GM18511 (cell line): ENCODE data around the gene GZF1.
A peak's percentile ranks its signal among the peaks of the same experiment; 100 is the strongest.

Source experiments
- ATAC-seq: cut with Tn5 transposase; IDR thresholded peaks from one replicate; pipeline ENCODE4 v1.9.1; 2021; ENCODE audit warnings: mild to moderate bottlenecking, moderate library complexity; ENCODE audit not compliant: unreplicated experiment

Gene GZF1

DNA sequence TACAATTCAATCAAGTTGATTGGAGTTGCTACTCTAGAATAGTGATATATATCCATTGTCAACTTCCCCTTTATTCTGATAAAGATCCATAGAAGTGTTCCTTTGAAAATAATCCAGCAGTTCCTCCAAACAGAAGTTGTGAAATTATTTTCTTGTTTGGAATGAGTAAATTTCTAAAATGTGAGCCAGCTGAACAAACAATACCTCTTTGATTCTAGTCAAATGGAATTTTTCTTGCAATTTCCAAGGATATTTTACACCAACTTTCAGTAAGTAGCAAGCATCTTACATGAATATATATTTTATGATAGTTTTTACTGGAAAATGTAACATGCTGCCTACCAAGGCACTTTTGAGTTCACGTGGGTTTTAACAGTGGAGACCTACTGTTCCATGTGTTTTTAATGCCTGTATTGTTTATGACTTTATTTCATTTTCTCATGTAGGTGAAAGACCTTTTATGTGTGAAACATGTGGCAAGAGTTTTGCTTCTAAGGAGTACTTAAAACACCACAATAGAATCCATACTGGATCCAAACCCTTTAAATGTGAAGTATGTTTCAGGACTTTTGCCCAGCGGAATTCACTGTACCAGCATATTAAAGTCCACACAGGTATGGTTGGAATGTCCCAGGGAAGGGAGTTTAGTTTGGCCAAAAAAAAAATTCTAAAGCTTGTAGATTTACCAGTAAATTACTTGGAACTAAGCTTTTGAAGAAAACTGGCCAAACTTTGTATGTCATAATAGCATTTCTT, 6.5 kb downstream of the GZF1 start:
- no peak for ATAC-seq

DNA sequence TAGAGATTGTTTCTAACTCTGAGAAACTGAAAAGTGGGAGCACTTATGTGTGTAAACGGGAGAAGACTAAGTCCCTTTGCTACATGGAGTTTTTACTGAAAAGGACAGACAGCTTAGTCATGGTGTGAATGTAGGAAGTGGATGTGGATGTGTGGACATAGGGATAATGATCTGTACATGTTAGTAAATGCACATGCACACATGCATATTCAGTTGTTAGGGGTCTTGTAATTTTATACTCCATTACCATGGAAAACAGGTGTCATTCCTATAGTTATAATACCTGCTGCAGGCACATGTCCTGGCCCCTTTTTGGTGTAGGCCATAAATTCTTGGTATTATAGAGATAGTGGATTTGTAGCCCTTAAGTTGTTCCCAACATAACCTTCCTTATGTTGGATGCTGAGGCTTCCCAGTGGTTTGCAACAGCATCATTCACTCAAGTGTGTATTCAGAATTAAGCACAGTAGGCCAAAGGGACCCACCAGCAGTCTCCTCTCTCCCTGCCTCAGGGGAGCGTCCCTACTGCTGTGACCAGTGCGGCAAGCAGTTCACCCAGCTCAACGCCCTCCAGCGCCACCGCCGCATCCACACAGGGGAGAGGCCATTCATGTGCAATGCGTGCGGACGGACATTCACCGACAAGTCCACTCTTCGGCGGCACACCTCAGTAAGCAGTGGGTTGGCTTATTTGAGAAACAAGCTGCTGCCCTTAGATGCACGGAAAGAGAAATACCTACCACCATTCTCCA, 7.3 kb downstream of the GZF1 start:
- ATAC-seq, result no peak

DNA sequence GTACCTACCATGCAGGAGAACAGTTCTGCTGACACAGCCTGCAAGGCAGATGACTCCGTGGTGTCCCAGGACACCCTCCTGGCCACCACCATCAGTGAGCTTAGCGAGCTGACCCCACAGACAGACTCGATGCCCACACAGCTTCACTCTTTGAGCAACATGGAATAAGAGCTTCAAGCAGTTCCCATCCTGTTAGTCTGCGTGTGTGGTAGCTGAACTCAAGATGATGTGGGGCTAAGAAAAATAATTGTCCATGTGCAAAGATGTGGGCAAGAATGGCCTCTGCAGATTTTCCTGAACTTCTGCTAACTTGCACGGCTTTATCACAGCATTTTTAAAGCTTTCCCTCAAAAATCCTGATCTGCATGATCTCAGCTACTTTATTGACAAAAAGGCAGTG, 8.3 kb downstream of the GZF1 start:
- no peak for ATAC-seq

DNA sequence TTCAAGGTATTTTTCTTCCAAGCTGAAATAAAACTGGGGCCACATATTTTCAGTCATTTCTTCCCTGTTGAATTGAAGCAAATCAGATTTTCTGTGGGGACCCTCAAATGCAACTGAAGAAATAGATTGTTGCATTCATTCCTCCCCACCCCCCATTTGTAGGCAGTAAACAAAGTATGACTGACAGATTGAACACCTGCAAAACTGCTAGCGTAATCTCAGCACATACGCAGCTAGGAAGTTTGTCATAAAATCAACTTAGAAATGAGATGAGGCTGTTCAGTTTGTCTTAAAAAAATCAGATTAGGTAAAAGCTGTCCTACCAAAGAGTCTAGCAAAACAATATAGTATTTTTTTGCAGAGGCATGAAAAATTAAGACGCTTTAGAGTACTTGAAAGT, 8.9 kb downstream of the GZF1 start:
- ATAC-seq, result no peak

DNA sequence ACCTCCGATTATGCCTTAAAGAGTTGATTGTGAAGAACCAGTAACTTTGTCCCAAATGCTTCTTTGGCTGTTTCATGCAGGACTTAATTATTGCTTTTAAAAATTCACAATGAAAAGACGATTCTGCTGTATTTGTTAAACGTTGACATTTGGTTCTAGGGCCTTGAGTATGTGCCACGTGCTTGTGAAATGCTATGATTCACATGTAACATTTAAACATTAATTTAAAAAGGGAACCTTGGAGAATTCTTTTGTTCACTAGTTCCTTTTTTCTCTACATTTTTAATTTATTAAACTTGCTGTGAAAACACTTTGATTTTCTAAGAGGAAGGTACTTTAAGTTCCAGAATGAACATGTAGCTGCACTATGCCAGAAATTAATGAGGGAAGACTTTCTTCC, 9.5 kb downstream of the GZF1 start:
- ATAC-seq, result no peak

DNA sequence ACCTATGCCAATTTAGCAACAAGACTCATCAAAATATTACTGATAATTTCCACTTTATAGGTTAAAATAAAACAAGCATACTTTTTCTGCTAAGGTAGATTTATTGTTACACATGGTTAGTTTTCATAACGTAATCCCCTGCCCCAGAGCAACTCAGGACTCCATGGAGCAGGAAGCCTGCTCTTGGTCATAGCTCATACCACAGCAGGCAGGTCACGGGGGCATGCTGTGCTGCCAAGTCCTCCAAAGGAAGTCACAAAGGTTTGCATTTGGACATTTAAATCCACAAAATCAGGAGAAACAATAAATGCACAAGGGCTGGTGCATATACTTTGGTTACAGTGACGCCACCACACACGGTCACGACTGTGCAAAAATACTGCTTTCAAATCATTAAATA, 12.5 kb downstream of the GZF1 start:
- ATAC-seq, result no peak

DNA sequence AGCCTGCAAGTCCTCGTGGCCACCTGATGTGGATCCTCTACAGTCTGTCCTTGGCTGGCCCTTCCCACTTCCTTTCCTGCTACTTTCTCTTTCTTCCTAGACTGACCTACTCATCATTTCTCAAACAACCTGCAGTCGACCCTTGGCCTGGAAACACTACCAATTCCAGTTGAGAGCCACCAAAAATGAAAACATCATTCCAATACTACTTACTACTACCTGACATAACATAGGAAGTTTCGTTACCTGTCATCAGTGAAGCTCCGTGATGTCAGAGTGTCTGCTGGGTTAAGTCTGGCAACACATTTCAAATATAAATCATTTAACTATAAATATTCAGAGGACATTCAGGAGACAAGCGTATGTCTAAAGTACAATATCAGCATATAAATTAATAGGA, 13.8 kb downstream of the GZF1 start:
- ATAC-seq, result no peak

DNA sequence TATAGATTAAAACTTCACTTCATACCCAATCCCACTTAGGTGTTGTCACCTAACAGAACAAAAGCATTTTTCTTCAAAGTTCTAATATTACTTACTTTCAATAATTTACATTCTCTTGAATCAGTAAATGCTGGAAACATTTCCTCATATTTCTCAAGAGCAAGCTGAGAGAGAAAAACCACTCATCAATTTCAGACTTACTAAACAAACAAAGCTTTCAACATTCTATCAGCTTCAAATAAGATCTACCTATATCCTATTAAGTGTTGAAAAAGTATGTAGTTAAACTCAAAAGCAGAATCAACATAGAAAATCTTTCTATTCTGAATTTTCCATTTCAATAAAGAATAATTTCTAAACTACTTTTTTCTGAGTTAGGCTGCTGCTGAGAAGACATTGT, 17.8 kb downstream of the GZF1 start:
- ATAC-seq, result no peak

DNA sequence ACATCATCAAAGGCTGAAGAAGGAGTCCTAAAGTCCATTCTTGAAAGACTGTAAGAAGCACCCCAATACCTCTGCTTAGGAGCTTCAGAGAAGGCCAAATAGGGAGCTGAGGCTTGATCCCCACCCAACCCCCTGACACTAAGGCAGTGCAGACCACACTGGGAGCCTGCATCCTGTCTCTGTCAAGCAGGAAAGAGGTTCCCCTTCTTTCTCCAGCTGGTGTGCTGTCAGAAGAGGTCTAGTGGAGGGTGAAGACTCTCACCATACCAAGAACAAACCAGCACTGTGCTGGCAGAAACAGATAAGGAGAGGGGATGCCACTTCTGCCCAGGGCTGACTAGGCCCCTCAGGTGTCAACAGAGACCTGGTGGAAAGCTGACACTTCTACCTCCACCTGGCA, 19.9 kb downstream of the GZF1 start:
- ATAC-seq, result no peak

DNA sequence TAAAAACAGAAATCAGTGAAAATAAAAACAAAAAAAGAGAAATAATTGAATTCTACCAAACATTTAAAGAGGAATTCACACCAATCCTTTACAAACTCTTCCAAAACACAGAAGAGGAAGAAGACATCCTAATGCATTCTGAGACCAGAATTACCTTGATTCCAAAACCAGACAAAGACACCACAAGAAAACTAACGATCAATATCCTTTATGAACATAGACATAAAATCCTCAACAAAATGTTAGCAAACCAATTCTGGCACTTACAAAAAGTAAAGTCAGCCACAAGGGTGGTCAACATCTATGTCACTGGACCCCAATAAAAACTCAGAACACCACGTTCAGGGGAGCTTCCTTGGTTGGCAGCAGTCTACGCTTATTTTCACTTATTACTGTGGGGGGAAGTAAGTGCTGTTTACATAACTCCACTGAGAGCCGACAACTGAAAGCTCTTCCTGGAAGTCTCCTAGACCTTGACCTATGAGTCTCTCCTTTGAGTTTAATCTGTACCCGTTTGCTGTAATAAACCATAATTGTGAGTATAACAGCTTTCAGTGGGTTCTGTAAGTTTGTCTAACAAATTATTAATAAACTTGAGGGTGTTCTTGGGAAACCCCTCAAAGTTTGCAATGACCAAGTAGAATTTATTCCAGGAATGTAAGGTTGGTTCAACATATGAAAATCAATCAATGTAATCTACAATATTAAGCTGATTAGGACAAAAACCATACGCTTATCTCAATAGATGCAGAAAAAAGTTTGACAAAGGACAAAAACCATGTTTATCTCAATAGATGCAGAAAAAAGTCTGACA, 24.5 kb downstream of the GZF1 start:
- ATAC-seq, result no peak

DNA sequence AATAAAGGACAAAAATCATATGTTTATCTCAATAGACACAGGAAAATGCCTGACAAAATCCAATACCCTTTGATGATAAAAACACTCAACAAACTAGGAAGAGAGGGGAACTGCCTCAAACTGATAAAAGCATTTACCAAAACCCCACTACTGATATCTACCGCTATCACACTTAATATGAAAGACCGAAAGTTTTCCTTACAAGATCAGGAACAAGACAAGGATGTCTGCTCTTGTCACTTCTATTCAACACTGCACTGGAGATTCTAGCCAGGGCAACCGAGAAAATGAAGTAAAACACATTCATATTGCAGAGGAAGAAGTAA, 25.1 kb downstream of the GZF1 start:
- ATAC-seq, result no peak

DNA sequence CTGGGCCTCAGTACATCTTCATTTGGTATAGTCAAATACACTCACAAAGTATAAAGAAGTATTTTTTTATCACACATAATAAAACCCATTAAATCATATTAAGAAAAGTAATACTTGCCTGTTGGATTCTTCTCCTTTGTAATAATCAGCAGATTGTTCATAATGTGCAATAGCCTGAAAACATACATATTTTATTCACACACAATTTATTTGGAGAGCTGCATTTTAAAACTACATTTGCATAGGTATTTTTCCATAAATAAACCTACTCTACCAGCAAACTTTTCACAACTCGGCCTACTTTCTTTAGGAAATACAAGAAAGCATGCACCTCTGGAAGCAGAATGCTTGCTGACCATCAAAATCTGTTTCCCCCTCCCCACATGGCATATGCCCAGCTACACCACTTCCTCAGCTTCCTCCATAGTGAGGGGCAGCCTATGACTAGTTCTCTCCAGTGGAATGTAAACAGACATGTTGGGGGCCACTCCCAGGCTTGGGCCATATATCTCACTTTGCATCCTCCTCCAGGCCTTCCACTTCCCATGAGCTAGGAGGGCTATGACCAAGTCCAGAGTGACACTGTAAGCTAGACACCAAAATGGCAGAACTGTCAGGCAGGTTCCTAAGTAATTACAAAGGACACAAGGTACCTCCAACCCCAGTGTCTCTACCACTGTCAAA, 28.3 kb downstream of the GZF1 start:
- ATAC-seq, result no peak

DNA sequence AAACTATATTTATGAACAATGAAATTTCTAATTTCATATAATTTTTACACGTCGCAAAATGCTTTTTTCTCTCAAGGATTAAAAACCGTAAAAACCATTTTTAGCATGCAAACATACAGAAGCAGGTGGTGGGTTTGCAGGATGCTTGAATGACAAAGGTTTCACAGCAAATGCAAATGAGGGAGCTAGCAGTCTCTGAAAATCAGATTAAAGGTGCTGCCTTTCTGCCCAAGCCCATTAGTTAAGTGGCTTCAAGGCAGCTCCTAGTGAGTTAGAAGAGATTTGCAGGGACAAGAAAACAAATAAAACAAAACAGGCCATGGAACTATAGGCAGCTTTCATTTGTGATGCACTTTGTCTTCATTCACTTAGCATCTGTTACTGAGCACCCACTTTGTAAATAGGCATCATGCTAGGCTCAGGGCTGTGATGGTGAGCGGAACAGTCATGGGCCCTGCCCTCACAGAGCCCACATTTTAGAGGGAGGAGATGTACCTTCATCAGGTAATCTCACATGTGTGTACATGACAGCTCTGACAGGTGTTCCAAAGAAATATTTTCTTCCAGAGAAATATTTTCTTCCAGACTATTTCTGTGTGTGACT, 29.8 kb downstream of the GZF1 start:
- no peak for ATAC-seq

DNA sequence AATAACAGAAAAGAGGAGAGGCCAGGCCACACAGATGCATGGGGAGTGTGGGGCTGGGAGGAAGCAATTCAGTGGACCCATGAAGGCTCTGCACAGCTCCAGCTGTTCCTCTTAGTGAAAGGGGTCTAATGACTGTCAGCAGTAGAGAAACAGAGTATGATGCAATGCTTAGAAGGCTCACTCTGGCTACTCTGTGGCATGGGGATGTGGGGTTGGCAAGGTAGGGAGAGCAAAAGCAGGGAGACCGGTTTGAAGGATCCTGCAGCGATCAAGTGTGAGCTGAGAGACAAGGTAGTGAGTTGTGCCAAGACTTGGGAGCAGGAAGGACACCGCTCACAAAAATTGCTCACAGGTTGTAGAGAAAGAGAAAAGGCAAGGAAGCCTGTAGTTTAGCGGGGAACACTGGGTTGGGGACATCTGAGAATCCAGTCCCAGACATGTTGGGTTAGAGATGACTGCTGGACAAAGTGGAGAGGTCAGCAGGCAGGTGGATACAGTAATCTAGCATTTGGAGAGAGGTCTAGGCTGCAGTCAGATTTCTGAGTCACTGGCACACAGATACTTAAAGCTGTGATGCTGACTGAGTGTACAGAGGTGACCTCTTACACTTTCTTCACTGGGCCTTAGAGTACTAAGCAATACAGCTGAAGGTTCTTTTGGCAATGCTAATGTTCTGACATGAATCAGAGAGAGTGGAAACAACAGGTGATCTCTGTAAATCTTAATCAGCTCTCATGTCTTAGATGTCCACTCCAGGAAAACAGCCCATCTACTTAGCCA, 32.2 kb downstream of the GZF1 start:
- no peak for ATAC-seq

DNA sequence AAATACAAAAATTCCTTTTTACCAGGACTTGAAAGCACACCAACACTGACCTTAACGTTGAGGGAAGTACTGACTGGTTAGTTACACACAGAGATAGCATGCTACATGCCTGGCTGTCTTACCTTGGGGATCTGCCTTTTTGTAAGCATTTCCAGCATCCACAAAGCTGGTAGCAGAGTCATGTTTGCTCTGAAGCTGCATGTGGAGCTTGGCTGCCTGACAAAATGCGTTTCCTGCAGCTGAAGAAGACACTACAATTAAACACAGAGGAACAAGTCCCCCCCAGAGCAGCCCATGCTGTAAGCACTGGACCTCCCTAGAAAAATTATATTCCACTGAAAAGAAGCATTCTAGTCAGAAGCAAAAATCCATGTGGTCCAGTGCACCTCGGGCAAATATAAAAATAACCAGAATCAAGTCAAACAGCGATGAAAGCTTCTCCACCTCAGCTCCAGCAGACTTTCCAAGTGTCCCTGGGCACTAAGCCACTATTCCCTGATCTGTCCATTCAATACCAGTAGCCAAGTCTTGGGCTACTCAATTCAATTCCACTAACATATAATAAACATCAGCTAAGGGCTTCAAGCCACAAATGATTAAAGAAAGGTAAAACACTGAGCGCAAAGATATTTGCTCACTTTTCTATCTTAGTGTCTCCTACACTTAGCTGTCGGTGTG, 35.1 kb downstream of the GZF1 start:
- no peak for ATAC-seq

DNA sequence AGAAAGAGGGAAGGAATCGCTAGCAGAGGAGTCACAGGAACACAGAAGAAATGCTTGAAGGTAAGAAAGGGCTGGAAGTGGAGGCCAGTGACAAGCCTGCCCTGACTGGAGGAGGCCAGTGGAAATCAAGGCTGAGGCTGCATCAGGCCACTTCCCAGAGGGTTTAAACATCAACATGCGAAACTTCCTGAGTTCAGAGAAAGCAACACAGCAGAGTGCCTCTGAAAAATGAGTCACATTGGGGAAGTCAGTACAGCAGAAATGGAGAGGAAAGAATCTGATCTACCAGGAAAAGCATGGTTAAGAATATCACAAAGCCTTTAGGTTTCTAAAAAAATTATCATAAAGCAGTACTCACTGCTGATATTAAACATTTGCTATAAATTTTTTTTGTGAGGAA, 36.0 kb downstream of the GZF1 start:
- ATAC-seq, result no peak

DNA sequence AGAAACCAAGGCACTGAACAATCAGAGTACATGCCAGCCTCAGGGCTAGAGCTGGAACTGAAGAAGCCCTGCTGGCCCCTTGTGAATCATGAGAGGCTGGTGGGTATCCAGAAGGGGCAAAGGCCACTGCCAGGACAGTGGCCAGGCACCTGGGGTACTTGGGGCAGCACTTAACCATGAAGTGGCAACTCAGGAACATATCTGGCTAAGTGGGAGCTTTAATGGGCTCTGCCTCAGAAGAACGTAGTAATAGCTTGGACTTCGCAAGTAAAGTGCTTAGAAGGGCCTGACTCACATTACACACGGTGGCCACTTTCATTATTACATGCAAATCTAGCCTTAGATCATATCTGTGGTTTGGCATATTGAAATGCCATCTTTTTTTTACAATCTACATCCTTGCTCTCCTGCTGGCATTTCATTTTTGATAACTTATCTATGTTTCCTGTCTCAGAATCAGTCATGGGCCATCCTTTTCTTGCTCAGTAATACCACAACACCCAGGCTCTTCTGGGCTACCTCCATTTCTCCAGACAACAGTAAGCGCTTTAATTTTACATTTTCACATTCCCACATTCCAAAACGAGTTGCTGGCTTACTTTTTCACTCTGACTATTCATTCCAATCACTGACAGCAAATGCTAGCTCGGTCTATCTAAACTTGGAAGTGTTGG, 37.7 kb downstream of the GZF1 start:
- ATAC-seq, result peak; percentile 79

DNA sequence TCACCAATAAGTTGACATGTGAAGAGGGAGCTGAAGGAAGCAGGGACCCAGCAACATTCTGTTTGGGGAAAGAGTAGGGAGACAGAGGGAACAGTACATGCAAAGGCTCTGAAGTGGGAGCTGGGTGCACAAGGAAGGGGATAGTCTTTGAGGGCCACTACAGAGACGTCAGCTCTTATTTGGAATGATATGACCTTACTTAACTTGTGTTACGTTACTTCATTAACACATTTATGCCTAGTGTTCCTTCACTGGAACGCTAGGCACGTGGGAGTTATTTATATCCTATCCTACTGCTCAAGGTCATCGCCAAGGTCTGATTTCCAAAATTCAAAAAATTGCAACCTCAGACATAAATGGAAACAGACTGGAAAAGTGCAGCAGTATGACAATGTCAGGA, 39.1 kb downstream of the GZF1 start:
- ATAC-seq, result no peak

DNA sequence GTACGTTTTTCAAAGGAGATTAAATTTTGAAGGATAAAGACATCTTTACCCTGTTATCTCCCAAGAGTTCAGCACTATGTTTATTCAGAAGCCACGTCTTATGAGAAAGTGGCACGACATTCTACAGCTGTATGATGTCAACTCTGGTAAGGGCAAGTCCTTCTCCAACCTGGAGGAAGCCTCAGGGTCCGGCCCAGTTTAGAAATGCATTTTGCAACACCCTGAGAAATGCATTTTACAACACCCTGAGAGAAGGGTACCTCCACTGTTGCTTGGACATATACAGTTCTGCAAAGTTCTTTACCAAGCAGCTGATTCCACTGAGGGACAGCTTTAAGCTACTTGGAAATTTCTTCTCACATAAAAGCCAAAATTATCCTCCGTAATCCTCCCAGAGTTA, 41.8 kb downstream of the GZF1 start:
- no peak for ATAC-seq
